CD4-positive, alpha-beta T cell treated with Interferon gamma for 1 hour (primary cell): Measurements from ENCODE around the gene WNT7A.

Experiments used
- DNase-seq: peaks from one replicate; pipeline ENCODE4 v3.0.0-alpha.2; 2020

Gene WNT7A

DNA sequence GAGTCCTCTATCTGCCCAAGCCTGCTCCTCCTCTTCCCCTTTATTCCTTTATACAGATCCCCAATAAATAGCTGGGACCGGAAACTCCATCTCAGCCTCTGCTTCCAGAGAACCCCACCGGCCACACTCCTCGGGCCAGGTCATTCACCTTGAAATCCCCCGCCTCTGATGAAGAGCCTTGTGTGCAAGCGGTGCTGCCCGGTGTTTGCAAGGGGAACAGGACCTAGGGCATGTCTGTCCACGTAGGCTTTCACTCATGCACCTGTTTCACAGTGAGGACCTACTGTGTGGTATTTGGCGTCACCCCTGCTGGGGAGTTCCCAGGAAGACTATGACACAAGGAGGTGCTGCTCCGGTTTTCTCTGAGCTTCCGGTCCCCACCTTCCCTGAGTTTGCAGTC, 54.0 kb downstream of the WNT7A start:
- DNase-seq, result no peak

DNA sequence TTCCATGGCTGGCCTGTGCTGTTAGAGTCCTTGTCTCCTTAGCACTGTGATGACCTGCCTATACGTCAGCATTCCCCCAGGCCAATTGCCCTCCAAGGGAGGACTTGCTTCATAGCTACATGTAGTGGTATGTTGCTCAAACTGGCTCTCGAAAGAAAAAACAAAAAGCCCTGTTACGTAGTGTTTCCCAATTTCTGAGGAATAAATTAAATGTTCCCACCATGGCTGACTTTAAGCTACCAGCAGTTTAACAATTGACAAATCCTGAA, 54.6 kb downstream of the WNT7A start:
- no peak for DNase-seq

DNA sequence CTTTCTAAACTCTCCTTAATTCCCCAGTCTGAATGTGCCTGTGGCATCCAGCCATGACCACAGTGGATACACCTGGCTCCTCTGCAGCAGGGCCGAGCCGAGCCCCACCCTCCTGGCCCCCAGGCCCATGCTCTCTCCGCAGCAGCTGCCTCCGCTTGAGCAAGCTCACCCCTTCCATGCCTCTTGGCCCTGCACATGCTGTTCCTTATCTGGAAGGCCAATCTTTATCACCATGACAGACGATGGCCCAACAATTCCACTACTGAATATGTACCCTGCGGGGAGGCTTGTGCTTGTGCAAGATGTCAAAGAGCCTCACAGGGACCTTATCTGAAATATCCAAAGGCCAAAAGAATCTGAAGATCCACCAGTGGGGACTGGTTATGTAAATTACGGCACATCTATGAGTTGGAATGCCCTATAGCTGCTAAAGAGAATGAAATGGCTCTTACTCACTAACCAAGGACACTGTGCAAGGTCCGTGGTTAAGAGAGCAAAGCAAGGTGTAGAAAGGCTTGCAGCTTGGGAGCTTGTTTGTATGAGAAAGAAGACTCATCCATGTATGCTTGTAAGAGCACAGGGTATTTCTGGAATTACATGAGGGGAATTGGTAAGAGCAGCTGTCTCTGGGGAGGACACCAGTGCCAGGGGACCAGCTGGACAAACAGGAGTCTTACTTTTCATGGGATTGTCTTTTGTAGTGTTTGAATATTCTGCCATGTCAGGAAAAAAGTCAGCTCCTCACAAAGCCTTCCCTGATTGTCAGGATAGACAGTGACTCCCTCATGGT, 55.2 kb downstream of the WNT7A start:
- DNase-seq, result no peak

DNA sequence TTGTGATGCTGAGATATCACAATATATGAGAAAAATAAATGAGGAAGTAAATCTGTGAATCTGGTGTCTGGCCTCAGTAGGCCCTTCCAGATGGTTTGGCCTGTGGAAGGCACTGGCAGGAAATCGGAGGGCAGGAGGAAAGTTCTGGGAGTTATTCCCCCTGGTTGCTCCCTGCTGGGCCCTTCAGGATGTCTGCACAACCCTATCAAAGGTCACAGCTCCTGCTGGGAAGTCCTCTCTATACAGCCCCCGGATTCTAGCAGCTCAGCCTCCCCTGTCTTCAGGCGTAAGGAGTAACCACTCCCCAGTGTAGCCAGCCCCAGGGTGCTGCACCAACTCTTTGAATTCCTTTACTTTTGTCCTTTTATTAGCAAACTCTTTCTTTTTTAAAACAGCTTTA, 56.2 kb downstream of the WNT7A start:
- DNase-seq, result no peak

DNA sequence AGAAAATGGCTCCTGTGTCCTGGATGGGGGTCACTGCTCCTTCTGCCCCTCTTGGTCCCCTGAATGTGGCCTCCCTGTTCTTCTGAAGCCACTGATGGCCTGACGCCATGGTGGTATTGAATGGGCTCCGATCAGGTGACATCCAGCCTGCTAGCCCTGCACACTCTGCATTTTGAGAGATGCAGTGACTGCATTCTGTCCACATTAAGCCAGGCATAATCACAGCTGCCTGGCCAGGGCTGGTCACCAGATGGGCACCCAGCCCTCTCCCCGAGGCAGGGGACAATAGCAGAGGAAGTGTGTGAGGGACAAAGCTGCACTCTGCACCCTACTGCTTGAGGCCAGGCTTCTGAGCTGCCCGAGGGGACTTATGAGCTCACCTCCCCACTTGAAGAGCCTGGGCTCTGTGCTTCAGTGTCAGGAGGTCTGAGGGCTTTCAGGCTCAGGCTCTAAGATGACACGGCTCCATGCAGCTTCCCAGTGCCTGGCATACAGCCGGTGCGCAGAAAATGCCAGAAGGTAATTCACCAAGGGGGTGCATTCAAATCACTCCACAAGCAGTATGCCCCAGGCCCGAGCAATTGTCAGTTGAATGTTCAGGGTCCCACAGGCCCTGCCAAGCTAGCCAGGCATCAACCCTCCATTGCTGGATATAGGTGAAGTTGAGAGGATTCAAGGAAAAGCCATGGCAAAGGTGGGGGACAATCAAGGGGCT, 56.8 kb downstream of the WNT7A start:
- no peak for DNase-seq

DNA sequence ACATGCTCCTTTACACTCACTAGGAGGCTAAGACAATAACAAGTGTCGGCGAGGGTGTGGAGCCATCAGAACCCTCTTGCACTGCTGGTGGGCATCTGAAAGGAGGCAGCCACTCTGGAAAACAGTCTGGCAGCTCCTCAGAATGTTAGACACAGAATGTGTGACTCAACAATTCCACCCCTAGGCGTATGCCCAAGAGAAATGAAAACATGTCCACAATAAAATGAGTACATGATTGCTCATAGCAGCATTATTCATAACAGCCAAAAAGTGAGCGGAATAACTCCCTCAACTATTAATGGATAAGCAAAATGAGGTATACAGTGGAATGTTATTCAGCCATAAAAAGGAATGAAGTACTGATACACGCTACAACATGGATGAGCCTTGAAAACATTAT, 57.8 kb downstream of the WNT7A start:
- DNase-seq, result no peak

DNA sequence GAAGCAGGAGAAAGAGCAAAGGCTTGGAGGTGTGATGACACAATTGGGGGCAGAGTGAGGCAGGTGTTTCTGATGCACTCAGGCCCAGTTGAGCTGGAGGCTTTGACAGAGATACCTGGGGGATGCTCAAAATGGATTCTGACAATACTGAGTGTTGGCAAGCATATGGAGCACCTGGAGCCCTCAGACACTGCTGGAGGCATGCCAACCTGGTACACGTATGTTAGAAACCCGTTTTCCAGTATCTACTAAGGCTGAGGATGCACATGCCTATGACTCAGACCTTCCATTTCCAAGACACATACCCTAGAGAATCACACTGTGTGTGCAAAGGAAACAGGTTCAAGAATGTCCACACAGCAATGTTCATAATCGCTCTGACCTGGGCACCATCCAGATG, 58.7 kb downstream of the WNT7A start:
- no peak for DNase-seq

DNA sequence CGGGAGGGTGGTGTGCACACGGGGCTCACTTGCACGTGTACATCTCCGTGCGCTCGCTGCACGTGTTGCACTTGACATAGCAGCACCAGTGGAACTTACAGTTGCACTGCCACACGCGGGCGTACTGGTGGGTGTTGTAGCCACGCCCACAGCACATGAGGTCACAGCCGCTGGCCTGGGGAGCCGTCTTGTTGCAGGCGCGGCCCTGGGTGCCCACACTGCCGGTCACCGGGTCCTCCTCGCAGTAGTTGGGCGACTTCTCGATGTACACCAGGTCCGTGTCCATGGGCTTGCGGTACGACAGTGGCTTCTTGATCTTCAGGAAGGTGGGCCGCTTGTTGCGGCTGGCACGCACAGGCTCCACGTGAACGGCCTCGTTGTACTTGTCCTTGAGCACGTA, 61.0 kb downstream of the WNT7A start:
- DNase-seq, result no peak

DNA sequence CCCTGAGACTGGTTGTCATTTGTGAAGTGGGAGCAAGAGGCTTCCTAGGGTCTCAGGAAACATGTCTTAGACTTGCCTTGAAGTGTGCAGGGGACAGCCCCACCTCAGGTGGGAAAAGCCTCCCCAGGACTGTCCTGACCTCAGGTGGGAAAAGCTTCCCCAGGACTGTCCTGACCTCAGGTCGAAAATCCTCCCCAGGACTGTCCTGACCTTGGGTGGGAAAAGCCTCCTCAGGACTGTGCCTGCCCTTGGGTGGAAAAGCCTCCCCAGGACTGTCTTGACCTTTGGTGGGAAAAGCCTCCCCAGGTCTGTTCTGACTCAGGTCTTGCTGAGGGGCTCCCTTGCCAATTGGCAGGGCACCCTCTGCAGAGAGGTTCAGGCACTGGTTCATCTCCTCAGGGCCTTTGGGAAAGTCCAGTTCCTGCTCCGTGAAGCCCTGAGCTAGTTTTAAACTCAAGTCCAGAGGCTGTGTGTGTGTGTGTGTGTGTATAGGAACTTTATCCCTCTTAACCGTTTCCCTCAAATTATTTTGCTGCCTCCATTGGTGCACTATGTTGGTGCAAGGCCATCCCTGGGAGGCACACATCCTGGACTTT, 64.7 kb downstream of the WNT7A start:
- DNase-seq, result no peak

DNA sequence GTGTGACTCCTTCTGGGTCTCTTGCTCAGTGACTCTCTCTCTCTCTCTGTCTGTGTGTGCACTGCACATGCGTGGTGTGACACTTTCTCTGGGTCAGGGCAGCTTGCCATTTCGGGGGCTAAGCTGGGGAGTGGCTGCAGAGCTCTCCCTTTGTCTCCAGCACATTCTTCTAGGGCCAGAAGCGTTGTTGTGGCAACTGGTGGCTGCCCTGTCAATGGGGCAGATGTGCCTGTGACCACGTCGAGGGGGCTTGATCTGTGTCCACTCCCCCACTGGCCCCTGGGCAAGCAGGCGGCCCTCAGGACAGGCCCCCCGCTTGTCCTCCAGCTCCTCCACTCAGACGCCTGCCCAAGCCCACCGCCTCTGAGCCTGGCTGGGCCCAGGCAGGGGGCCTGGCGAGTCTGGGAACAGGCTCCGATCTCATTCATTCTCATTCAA, 67.8 kb downstream of the WNT7A start:
- no peak for DNase-seq

DNA sequence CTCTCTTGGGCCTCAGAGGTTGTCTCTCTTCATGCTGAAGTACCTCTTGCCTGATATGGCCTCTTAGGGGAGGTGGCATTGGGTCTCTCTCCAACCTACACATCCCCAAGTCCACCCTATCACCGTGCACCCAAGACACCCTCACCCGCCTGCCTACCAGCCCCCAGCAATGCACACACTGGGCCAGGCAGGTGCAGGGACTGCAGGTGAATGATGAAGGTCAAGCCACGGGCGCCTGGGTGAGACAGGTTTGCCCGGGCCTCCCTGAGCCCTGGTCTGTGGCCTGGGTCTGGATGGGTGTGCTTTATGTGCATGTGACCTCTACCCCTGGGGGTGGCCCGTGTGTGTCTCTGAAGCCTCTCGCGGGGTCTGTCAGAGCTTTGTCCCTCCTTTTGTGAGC, 68.3 kb downstream of the WNT7A start:
- no peak for DNase-seq

DNA sequence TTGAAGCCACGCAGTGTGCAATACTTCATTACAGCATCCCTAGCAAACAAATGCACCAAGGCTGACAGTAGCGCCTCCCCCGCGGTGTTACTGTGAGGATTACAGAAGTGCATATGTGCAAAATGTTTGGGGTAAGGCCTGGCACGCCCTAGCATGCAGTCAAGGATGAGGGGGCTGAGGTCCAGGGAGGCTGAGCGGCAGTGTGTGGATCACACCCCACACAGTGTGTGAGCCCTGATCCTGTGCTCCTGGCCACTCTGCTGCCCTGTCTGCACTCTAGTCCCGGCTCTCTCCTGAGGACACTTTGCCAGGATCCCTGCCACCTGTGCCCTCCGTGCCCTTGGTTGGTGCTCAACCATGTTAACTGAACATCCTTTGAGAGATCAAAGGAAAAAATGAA, 71.3 kb downstream of the WNT7A start:
- DNase-seq, result no peak

DNA sequence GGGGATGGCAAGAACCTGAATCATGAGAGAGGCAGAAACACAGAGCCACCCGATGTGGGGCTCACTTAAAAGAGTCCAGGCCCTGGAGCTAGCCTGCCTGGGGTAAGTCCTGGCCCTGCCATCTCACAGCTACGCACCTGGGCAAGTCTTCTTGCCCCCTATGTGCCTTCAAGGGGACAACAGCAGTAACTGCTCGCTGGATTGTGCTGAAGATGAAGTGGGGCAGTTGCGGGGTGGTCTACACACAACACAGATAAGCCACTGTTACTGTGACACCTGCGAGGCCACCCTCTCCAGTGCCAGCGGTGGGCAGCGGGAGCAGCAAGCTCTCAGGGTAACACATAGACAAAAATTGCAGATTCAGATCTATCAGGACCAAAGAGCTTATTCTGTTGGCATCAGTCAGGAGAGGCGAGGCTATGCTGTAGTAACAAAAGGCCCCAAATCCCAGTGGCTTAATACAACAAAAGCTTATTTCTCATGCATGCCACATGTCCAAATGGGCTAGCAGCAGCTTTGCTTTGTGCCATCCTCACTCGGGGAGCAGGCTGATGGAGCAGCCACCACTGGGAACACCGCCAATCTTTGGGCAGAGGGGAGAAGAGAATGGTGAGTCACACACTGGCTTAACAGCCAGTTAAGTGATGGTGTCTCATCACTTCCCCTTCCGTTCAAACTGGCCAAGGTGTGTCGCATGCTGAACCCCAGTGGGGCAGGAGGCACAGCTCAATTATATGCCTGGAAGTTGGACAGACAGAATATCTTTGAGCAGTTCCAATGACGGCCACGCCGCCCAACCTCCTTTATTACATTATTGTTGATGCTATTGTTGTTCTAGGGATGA, 78.3 kb downstream of the WNT7A start:
- DNase-seq, result no peak

DNA sequence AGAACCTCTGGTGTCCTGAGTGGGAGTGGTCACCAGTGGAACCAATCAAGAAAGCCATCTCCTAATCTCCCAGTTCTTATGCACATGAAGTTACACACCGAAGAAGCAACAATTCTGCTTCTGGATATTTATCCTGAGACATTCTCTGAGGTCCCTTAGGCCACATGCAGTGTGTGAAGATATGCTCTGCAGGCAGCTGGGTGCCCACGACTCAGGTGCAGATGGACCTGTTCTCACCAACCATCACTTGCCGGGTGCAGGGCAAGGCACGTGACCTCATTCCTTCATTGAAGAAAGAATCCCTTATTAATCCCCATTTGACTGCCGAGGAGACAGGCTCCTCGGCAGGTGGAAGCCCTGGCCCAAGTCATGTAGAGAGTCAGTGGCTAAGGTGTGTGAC, 79.8 kb downstream of the WNT7A start:
- no peak for DNase-seq

DNA sequence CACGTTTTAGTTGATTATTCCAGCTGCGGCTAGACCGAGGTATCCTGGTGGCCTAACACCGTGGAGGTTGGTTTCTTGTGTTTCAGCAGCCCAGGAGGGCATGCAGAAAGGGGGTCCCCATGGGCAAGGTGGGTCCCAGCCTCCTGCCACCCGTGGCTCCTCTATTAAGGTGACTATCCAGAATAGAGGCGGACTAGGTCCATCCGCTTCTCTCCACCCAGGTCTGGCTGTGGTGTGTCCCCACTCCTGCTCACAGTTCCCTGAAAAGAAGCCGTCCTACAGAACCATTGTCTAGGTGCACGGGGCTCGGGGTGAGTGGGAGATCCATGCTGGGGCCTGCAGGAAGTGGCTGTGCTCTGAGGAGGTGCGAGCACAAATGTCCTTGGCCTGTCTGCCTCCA, 81.5 kb downstream of the WNT7A start:
- no peak for DNase-seq

DNA sequence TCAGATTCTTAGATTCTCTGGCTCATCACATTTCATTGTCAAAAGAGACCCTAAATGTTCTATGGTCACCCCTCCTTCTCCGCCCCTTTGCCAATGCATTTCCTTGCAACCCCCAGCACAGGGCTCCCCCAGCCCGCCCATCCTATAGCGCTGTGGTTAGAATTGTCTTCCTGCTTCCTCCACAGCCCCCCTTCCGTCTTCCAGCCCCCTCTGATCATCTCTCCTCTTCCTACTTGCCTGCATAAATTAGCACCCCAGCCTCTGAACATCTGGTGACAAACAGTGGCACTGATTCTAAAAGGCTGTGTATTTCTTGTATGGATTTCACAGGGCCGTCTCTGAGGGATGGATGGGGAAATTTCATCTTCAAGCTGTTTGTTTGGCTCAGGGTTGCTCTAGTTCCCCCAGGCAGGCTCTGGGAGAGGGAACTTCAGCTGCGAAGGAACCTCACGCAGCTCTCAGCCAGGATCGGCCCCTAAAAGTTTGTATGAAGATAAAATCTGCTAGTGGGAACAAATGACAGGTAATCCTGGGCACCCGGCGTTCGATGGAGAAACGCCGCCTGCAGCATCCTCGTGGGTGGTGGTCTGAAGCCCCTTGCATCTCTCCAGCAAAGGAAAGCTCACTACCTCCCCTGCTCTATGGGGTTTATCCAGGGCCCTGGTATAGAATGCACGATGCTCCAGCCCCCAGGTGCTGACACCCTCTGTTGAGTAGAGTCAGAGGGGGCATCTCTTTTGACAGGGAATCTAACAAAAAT, 83.0 kb downstream of the WNT7A start:
- DNase-seq, result no peak

DNA sequence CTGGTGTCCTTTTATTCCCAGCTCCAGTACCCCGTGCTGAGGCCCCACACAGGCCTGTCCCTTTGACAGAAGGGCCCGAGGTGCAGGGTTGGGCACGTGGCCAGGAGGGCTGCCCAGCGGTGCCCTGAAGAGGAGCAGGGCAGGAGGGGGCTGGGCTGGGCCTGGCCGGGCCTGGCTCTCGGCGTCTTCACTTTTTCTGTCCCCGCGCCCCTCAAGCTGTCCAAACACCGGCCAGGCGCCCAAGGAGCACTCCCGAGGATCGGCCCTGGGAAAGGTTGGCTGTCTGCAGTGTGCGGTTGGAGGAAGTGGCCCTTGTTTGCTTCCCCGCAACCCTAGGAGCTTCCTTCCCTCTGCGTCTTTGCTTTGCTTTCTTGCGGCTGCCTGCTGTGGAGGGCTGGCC, 84.1 kb downstream of the WNT7A start:
- DNase-seq, result no peak

DNA sequence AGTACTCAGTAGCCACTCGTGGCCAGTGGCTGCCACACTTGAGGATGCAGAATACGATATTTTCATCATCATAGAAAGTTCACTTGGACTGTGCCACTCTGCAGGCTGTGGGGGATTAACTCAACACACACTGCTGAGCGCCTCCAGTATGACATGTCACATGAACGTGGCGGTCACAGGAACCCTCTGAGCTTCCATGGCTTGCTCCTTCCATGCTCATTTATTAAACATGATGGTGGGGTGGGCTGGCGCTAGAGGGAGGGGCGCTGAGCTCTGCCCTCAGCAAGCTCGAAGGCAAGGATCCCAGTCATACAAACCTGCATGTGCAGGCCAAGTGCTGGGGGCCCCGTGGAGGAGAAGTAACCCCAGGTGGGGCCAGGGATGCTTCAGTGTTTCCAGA, 85.5 kb downstream of the WNT7A start:
- no peak for DNase-seq

DNA sequence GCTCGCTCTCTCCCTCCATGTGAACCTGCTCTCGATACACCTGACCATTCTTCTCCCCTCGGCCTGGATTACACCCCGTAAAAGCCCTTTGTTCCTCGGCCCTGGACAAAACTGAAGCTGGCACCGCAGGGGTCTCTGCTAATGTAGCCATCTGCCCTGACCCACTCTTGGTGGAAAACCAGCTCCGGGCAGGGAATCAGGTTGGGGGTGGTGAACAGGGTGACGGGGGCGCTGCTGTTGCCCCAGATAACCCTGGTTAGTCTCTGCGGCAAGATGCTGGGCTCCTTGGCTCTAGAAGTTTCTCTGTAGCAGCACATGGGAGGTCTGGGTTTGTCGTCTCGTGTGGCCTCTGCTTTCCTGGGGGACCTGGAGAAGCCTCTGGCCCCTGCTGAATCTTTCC, 86.4 kb downstream of the WNT7A start:
- DNase-seq, result no peak

DNA sequence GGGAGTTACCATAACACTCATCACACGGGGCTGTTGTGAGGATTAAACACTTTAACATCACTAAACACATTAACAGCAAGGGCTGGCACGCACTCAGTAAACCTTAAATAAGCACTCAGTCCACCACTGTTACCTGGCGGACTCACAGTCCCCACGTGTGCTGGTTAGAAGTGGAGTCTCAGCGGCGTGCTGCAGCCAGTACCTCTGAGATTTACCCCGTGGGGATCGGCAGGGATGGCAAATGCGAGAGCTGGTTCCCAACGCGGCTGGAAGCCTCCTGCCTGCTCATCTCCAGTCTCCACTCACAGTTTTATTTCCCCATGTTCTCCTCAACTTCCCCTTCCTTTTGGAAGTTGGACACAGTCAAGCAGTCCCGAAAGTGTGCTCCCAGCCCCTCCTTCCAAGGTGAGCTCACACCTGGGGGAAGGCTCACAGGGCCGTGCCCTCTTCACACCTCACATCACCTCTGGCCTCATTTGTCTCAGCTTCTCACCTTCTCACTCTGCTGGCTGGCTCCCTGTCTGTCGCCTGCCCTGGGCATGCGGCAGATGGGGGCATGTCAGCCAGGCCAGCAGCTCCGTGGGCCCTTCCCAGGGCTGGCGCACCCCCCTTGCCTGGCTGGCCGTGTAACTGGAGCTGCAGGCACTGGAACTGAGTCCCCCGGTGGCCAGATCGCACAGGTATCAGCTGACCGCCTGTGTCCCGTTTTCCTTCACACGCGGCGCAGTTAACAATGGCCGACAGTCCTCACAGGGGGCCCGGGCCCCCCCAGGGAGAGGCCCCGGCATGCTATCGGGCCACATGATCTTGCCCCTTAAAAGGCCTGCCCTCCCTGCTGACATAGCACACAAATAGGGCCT, 87.1 kb downstream of the WNT7A start:
- DNase-seq, result no peak

DNA sequence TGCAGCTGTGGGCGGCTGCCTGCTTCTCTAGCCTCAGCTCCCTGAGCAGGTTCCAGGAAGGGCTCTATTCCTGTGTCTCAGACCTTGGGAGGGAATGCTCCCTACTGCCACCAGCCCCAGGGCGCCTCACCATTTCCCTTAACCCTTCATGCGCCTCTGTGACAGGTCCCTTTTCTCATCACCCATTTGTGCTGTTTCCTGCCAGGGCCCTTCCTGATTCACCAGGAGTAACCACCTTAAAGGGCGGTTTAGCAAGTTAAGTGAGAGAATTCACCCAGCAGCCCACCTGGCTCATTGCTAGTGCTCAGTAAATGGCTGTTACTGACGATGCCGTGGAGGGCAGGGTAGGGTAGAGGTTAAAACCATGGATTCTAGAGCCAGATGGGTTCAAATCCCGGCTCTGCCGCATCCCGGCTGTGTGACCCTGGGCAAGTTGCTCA, 87.8 kb downstream of the WNT7A start:
- DNase-seq, result no peak
